Upper lobe of right lung (tissue), 1 donor: ENCODE results near the gene RFPL4A. TPM values are rescaled to one million over a fixed set of nuclear protein-coding genes. Genes with fewer than 3 reads are reported as not detected.
"Not testable (repeated sequence)": the region's sequence is repeated elsewhere in the genome, so short reads cannot be mapped to it uniquely, and the experiment has no call there.

Source experiments
- ATAC-seq: fragments of 200-7000 bp; cut with Tn5 transposase; one replicate; pipeline ENCODE4 v1.9.1; 2020; ENCODE audit warnings: mild to moderate bottlenecking, moderate library complexity
- DNase-seq: peaks from one replicate; pipeline ENCODE4 v3.0.0-alpha.2; 2020
- H3K27ac ChIP-seq: fragments of 200-600 bp; one replicate; pipeline ENCODE4 v1.8.0; 2022
- H3K27me3 ChIP-seq: fragments of 200-600 bp; one replicate; pipeline ENCODE4 v1.8.0; 2022; ENCODE audit warnings: mild to moderate bottlenecking
- H3K36me3 ChIP-seq: fragments of 200-600 bp; one replicate; pipeline ENCODE4 v1.8.0; 2022
- H3K4me1 ChIP-seq: fragments of 200-600 bp; one replicate; pipeline ENCODE4 v1.8.0; 2022
- H3K4me3 ChIP-seq: fragments of 200-600 bp; one replicate; pipeline ENCODE4 v1.8.0; 2022; ENCODE audit warnings: mild to moderate bottlenecking
- H3K9me3 ChIP-seq: fragments of 200-600 bp; one replicate; pipeline ENCODE4 v1.8.0; 2022
- intact Hi-C: fragments of 100-400 bp; cut with DNase I; formaldehyde crosslinking; loops from one replicate; pipeline ENCODE4 v1.11.0; 2022
- total RNA-seq: library from RNA; stranded (reverse); fragmentation: NEBNext Ultra II Directional; extraction: Animal tissue kit (Norgen Biotek cat#: 25700); gene quantifications from one replicate; pipeline ENCODE4 v1.2.1, GENCODE V29; 2021
- TF ChIP-seq, protein P1 (sequence below): fragments of 200-600 bp; IDR thresholded peaks from one replicate; pipeline ENCODE4 v1.8.0; 2022; ENCODE audit warnings: antibody characterized with exemption
- donor health status: DM: no; HTN: yes; CAD: no; lungs with severe emphysema.

Gene RFPL4A
- total RNA-seq, 1 donor from 2014 or later: not detected

DNA sequence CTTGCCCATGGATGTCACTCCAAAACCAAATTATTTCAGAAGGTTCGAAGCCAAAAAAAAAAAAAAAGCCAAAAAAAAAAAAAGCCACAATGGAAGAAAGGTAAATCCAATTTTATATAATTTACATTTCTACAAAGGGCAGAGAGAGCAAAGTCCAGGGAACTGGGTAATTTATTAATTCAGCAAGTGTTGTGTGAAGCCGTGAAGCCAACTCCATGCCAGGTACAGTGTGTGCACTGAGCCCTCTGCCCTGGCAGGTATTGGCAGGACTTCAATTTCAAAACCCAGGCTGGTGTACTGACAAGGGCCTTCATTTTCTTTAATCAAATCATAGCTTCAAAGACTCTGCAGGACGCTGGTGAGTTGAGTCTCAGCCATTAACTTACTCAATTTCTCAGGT lies 5.5 kb upstream of the RFPL4A start:
- TF ChIP-seq, protein P1, sequence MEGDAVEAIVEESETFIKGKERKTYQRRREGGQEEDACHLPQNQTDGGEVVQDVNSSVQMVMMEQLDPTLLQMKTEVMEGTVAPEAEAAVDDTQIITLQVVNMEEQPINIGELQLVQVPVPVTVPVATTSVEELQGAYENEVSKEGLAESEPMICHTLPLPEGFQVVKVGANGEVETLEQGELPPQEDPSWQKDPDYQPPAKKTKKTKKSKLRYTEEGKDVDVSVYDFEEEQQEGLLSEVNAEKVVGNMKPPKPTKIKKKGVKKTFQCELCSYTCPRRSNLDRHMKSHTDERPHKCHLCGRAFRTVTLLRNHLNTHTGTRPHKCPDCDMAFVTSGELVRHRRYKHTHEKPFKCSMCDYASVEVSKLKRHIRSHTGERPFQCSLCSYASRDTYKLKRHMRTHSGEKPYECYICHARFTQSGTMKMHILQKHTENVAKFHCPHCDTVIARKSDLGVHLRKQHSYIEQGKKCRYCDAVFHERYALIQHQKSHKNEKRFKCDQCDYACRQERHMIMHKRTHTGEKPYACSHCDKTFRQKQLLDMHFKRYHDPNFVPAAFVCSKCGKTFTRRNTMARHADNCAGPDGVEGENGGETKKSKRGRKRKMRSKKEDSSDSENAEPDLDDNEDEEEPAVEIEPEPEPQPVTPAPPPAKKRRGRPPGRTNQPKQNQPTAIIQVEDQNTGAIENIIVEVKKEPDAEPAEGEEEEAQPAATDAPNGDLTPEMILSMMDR: no peak
- DNase-seq: no peak
- no peak overlapping the region for H3K4me3 ChIP-seq
- no peaks in the 10 kb centered on the region for H3K36me3 ChIP-seq
- ATAC-seq: no peak
- intact Hi-C loops: no loop called here
- no peaks in the 10 kb centered on the region for H3K4me1 ChIP-seq
- no peak overlapping the region for H3K27ac ChIP-seq
- H3K27me3 ChIP-seq: no peaks in the 10 kb centered on the region
- no peaks in the 10 kb centered on the region for H3K9me3 ChIP-seq

DNA sequence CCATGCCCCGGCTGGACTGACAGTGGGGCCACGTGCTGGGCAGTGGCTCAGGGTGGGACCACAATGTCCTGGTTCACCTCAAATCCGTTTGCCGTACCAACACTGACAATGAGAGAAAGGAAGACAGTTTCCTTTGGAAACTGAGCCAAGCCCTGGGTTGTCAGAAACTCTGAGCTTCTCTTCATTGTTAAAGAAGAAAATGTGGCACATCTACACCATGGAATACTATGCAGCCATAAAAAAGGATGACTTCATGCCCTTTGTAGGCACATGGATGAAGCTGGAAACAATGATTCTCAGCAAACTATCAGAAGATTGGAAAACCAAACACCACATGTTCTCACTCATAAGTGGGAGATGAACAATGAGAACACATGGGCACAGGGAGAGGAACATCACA lies 2.1 kb upstream of the RFPL4A start:
- ATAC-seq, H3K9me3 ChIP-seq, H3K27me3 ChIP-seq: not testable (repeated sequence)

DNA sequence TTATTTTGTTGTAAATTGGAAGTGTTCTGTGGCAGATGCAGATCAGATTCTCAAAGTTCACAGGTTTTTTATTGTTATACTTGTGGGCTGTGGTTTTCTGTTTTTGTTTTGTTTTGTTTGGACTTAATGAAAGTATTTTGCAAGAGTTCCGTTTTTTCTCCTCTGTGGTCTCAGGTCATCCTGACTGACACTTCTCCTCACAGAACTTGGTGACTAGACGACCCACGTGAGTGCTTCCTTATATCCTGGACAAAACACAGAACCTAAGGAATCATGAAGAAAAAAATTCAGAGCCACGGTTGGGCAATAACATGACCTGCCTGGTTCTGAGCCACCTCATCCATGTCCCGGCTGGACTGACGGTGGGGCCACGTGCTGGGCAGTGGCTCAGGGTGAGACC lies 7.6 kb downstream of the RFPL4A start:
- Histone ChIP-seq H3K4me1 (no peaks in the 10 kb centered on the region), H3K4me3 (no peak overlapping the region), H3K36me3 (no peaks in the 10 kb centered on the region), H3K27ac (no peak overlapping the region), H3K27me3 (no peaks in the 10 kb centered on the region), H3K9me3 (no peaks in the 10 kb centered on the region)
- intact Hi-C loops: no loop called here
- ATAC-seq (no peak), DNase-seq (no peak)
- TF ChIP-seq, protein P1: no peak

More for the DNA sequence above, 2.1 kb upstream of the RFPL4A start:
- intact Hi-C loops, H3K4me3 ChIP-seq, H3K27ac ChIP-seq, H3K4me1 ChIP-seq, H3K36me3 ChIP-seq, DNase-seq: not testable (repeated sequence)

DNA sequence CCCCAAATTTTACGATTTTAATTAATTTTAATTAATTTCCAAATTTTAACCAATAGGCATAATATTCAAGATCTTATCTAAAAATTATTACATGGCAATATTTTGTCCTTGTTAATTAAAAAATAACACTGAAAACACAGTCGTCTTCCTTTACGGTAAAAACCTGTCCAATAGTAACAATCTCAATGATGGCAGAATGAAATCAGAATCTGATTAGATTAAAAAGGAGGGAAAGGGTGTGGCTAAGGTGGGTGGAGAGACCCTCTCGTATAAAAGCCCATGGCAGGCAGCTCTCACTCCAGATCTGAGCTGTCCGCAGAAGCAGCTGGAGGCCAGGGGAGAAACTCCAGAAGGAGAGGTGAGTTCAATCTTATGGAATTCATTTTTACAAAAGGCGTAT lies 9.9 kb downstream of the RFPL4A start, which contains the start of gene RFPL4AL1:
TSS of gene RFPL4AL1 (plus strand) at position 301 of the 400 bp plus-strand sequence. CDS start 2,687 bp downstream, outside the sequence.
- H3K27ac ChIP-seq, DNase-seq, H3K4me1 ChIP-seq, intact Hi-C loops, H3K36me3 ChIP-seq, H3K4me3 ChIP-seq, H3K27me3 ChIP-seq, ATAC-seq, H3K9me3 ChIP-seq: not testable (repeated sequence)

DNA sequence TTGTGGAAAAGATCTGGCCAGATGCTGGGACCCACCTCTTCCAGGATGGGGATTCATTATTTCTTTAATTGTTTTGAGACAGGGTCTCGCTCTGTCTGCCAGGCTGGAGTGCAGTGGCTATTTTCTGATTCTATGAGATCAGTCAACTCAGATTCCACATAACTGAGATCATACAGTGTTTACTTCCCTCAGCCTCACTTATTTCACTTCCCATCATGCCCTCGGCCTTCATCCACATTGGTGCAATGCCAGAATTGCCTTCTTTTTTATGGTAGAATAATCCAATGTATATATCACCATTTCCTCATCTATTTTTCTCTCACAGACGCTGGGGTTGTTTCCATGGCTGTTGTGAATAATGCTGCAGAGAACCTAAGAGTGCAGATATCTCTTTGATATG lies 10.7 kb downstream of the RFPL4A start:
- H3K36me3 ChIP-seq, H3K27ac ChIP-seq, DNase-seq, H3K4me1 ChIP-seq, H3K4me3 ChIP-seq, H3K27me3 ChIP-seq, H3K9me3 ChIP-seq, ATAC-seq, intact Hi-C loops: not testable (repeated sequence)

DNA sequence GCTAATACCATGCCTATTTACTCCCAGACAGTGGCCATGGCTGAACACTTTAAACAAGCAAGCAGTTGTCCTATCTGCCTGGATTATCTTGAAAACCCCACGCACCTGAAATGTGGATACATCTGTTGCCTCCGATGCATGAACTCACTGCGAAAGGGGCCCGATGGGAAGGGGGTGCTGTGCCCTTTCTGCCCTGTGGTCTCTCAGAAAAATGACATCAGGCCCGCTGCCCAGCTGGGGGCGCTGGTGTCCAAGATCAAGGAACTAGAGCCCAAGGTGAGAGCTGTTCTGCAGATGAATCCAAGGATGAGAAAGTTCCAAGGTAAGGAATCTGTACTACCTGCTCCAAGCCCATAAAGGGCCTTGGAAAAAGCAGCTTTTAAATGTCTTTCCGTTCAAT lies 18.6 kb downstream of the RFPL4A start:
- TF ChIP-seq, protein P1: no peak
- Histone ChIP-seq H3K4me1 (no peaks in the 10 kb centered on the region), H3K36me3 (no peaks in the 10 kb centered on the region), H3K27me3 (peaks cover 8% of the 10 kb centered on the region), H3K9me3 (no peaks in the 10 kb centered on the region), H3K27ac (no peak overlapping the region), H3K4me3 (no peak overlapping the region)
- ATAC-seq (no peak), DNase-seq (no peak)
- intact Hi-C loops: no loop called here

DNA sequence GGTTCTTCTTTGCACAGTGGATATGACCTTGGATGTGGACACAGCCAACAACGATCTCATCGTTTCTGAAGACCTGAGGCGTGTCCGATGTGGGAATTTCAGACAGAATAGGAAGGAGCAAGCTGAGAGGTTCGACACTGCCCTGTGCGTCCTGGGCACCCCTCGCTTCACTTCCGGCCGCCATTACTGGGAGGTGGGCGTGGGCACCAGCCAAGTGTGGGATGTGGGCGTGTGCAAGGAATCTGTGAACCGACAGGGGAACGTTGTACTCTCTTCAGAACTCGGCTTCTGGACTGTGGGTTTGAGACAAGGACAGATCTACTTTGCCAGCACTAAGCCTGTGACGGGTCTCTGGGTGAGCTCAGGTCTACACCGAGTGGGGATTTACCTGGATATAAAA lies 19.4 kb downstream of the RFPL4A start:
- no peaks in the 10 kb centered on the region for H3K9me3 ChIP-seq
- TF ChIP-seq, protein P1: no peak
- H3K27ac ChIP-seq: no peak overlapping the region
- H3K4me1 ChIP-seq: no peaks in the 10 kb centered on the region
- ATAC-seq (no peak), DNase-seq (no peak)
- H3K27me3 ChIP-seq: peaks cover 8% of the 10 kb centered on the region
- intact Hi-C loops: no loop called here
- no peak overlapping the region for H3K4me3 ChIP-seq
- no peaks in the 10 kb centered on the region for H3K36me3 ChIP-seq
